Measurements from ENCODE around the gene UBXN11. TPM values are rescaled to one million over a fixed set of nuclear protein-coding genes. Genes with fewer than 3 reads are reported as not detected.
"Not testable (repeated sequence)": the region's sequence is repeated elsewhere in the genome, so short reads cannot be mapped to it uniquely, and the experiment has no call there.

UBXN11 gene
- total and polyA plus RNA-seq, 5 donors, result 13.3 to 18.5 (median 13.9) TPM

DNA sequence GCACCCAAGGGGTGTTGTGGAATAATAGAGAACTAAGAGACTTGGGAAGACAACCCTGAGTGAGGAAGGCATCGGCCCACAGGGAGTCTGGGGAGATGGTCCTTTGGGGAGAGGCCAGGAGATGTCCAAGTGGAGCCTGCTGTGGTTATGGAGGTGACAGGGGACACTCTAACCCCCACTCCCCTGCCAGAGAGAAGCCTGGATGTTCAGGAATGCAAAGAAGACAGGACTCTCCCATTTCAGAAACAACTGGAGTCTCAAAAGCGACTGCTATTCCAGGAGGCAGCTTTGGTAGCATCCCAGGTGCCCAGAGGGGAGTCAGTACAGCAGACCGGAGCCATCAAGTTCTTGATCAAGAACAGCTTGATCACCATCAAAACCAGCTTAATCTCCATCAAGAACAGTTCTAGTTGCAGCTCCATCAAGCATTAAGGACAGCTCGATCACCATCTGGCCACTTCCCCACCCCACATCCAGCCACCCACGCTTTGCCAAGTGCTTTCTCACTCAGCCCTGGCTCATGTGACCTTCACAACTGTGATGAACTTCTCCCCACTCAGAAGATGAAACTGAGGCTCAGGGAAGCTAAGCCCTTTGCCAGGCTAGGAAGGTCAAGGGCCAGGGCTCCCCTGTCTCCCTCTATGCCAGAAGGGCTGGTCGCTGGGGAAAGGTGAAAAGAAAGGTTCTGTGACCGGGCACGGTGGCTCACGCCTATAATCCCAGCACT, 12.1 kb upstream of the UBXN11 start:
- Histone ChIP-seq H3K27ac (ENCODE audit: low read length) (no peak overlapping the region), H3K4me1 (ENCODE audit: control insufficient read depth, insufficient read depth, low read length) (peaks cover 4% of the 10 kb centered on the region), H3K27me3 (ENCODE audit: control insufficient read depth, insufficient read depth) (no peaks in the 10 kb centered on the region), H3K9me3 (ENCODE audit: control insufficient read depth, low read length) (no peaks in the 10 kb centered on the region), H3K4me3 (ENCODE audit: low read length) (no peak overlapping the region)
- DNase-seq (peak in 1 of 3 donors; percentile 37), ATAC-seq (no peak)
- 77% methylated on average over 9 of the region's 9 CpGs for WGBS
- intact Hi-C loops (cut with DNase I), result loop anchor here in 1 of 4 donors (5.0 kb wide), 1 partner anchor 36 kb away; the partner anchor contains the start of gene SH3BGRL3

GRCh38 chr1:26317612-26318337, 11.3 kb upstream of the UBXN11 start, which contains the start of gene CD52:
Gene CD52, plus strand, starts transcription at chr1:26317958. Its CDS starts 60 bp downstream, at chr1:26318018.
- H3K4me3 ChIP-seq (ENCODE audit: low read length), result no peak within 1 kb of the TSS
- peak in 1 of 3 donors; percentile 38 for DNase-seq
- no peaks in the 10 kb centered on the region for H3K27me3 ChIP-seq (ENCODE audit: control insufficient read depth, insufficient read depth)
- H3K27ac ChIP-seq (ENCODE audit: low read length), result no peak within 1 kb of the TSS
- ATAC-seq, result peak in 1 of 2 donors; percentile 13
- intact Hi-C loops (cut with DNase I), result loop anchor here in 1 of 4 donors (5.0 kb wide), 1 partner anchor 35 kb away; the partner anchor contains the start of gene SH3BGRL3
- peaks cover 4% of the 10 kb centered on the region for H3K4me1 ChIP-seq (ENCODE audit: control insufficient read depth, insufficient read depth, low read length)
- no peaks in the 10 kb centered on the region for H3K9me3 ChIP-seq (ENCODE audit: control insufficient read depth, low read length)
- 67% methylated on average over 12 of the region's 12 CpGs for WGBS

DNA sequence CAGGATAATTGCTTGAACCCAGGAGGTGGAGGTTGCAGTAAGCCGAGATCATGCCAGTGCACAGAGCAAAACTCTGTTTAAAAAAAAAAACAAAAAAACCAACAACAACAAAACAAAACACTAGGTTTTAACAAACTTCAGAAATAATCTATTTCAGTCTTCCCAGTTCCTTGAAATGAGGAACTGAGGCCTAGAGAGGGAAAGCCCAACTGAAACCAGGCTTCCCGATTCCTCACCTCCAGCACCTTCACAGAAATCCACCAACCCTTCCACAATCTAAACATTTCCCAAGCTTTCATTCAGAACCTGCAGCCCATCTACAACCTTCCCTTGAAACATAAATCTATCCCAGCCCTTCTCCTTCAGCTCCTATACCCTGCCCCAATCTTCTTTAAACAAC, 10.7 kb upstream of the UBXN11 start:
- WGBS, result 87% methylated on average over 2 of the region's 2 CpGs
- no peak overlapping the region for H3K4me3 ChIP-seq (ENCODE audit: low read length)
- H3K4me1 ChIP-seq (ENCODE audit: control insufficient read depth, insufficient read depth, low read length), result peaks cover 4% of the 10 kb centered on the region
- no peak for ATAC-seq
- DNase-seq, result peak in 1 of 3 donors; percentile 4
- no peak overlapping the region for H3K27ac ChIP-seq (ENCODE audit: low read length)
- no peaks in the 10 kb centered on the region for H3K9me3 ChIP-seq (ENCODE audit: control insufficient read depth, low read length)
- intact Hi-C loops (cut with DNase I), result loop anchor here in 1 of 4 donors (5.0 kb wide), 1 partner anchor 35 kb away; the partner anchor contains the start of gene SH3BGRL3
- H3K27me3 ChIP-seq (ENCODE audit: control insufficient read depth, insufficient read depth), result no peaks in the 10 kb centered on the region

- Histone ChIP-seq H3K27me3 (ENCODE audit: control insufficient read depth, insufficient read depth) (no peaks in the 10 kb centered on the region), H3K27ac (ENCODE audit: low read length) (no peak overlapping the region), H3K9me3 (ENCODE audit: control insufficient read depth, low read length) (no peaks in the 10 kb centered on the region), H3K4me1 (ENCODE audit: control insufficient read depth, insufficient read depth, low read length) (peaks cover under 1% of the 10 kb centered on the region), H3K4me3 (ENCODE audit: low read length) (no peak overlapping the region)
- no peak for ATAC-seq
- WGBS, result 85% methylated on average over 8 of the region's 8 CpGs
- intact Hi-C loops (cut with DNase I), result loop anchor here in 1 of 4 donors (5.0 kb wide), 1 partner anchor 34 kb away; the partner anchor contains the start of gene SH3BGRL3
- DNase-seq, result peak in 1 of 3 donors; percentile 7
These were observed 9.7 kb upstream of the UBXN11 start for GRCh38 chr1:26315874-26316850.

DNA sequence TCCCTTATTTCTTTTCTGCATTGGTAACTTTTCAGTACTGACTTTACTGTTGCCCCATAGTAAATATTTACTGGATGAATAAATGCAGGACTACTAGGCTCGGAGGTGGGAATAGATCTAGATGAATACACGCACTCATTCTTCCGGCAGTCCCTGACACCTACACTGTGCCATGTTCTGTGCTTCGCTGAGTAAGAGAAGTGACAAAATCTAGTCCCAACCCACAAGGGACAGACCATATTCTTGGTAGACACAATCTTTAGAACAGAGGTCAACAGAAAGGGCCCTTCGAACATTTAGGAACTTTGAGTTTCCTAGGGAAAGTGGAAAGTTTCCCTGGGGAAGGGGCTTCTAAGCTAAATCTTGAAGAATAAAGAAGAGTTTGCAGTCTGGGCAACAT, 8.1 kb upstream of the UBXN11 start:
- 84% methylated on average over 5 of the region's 5 CpGs for WGBS
- H3K4me1 ChIP-seq (ENCODE audit: control insufficient read depth, insufficient read depth, low read length), result no peaks in the 10 kb centered on the region
- no peak overlapping the region for H3K27ac ChIP-seq (ENCODE audit: low read length)
- H3K9me3 ChIP-seq (ENCODE audit: control insufficient read depth, low read length), result no peaks in the 10 kb centered on the region
- no peaks in the 10 kb centered on the region for H3K27me3 ChIP-seq (ENCODE audit: control insufficient read depth, insufficient read depth)
- no peak for DNase-seq
- no peak for ATAC-seq
- H3K4me3 ChIP-seq (ENCODE audit: low read length), result no peak overlapping the region
- intact Hi-C loops (cut with DNase I), result no loop called here

DNA sequence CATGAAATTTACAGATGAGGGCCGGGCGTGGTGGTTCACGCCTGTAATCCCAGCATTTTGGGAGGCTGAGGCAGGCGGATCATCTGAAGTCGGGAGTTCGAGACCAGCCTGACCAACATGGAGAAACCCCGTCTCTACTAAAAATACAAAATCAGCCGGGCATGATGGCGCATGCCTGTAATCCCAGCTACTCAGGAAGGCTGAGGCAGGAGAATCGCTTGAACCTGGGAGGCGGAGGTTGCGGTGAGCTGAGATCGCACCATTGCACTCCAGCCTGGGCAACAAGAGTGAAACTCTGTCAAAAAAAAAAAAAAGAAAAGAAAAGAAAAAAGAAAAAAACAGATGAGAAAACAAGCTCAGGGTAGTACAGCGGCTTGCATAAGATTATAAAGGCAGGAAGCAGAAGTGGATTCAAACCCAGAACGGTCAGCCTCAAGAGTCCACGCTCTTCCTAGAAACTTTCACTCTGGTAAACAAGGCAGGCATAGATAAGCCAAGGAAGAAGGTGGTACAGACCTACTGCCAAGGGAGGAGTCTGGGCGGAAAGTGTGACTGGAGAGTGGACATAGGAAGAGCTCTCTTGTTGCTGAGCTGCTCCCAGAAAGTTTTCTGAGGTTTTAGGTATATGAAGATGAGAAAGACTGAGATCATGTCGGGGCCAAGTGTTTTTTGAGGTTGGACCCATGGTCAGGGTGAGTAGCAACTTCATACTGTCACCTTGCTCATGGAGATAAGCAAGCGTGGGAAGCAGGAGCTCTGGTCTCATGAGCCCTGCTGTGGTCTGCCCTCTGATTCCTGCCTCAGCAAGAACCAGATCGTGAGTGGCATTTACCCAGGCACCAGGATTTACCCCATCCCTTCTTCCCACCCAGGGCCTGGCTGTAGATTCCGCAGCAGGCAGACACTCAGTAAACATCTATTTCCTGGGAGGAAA, 1.8 kb upstream of the UBXN11 start:
- H3K4me3 ChIP-seq (ENCODE audit: low read length); ATAC-seq; H3K27ac ChIP-seq (ENCODE audit: low read length); H3K27me3 ChIP-seq (ENCODE audit: control insufficient read depth, insufficient read depth); H3K9me3 ChIP-seq (ENCODE audit: control insufficient read depth, low read length); H3K4me1 ChIP-seq (ENCODE audit: control insufficient read depth, insufficient read depth, low read length); intact Hi-C loops (cut with DNase I): not testable (repeated sequence)
- peak in 1 of 3 donors; percentile 7 for DNase-seq
- 82% methylated on average over 21 of the region's 21 CpGs for WGBS

DNA sequence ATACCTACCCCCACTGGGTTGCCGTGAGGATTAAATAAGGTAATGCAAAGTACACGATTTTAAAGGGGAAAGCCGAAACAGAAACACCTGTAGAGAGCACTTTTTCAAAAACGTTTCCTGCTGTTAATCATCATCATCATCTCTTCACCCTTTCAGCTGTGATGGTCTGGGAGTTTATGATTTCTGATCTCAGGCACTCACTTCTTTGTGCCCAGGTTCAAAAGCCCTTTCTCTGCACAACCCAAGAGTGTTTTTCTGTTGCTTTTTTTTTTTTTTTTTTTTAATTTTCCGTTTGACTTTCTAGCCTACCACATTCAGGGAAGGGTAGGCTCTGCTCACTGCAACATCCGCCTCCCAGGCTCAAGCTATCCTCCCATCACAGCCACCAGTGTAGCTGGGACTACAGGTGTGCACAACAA, 936 bp upstream of the UBXN11 start:
- no peak overlapping the region for H3K4me3 ChIP-seq (ENCODE audit: low read length)
- H3K4me1 ChIP-seq (ENCODE audit: control insufficient read depth, insufficient read depth, low read length), result peaks cover 6% of the 10 kb centered on the region
- WGBS, result 54% methylated on average over 6 of the region's 6 CpGs
- no peaks in the 10 kb centered on the region for H3K27me3 ChIP-seq (ENCODE audit: control insufficient read depth, insufficient read depth)
- no peak overlapping the region for H3K27ac ChIP-seq (ENCODE audit: low read length)
- H3K9me3 ChIP-seq (ENCODE audit: control insufficient read depth, low read length), result no peaks in the 10 kb centered on the region
- DNase-seq (no peak), ATAC-seq (no peak)
- intact Hi-C loops (cut with DNase I), result no loop called here

GRCh38 chr1:26305667-26306289, 658 bp downstream of the UBXN11 start:
- intact Hi-C loops (cut with DNase I), result no loop called here
- Histone ChIP-seq H3K9me3 (ENCODE audit: control insufficient read depth, low read length) (no peaks in the 10 kb centered on the region), H3K27me3 (ENCODE audit: control insufficient read depth, insufficient read depth) (no peaks in the 10 kb centered on the region), H3K4me1 (ENCODE audit: control insufficient read depth, insufficient read depth, low read length) (peaks cover 6% of the 10 kb centered on the region), H3K4me3 (ENCODE audit: low read length) (peak overlapping the region; percentile 57), H3K27ac (ENCODE audit: low read length) (peak overlapping the region; percentile 23)
- no peak for ATAC-seq
- DNase-seq, result peak in 1 of 3 donors; percentile 33
- 34% methylated on average over 8 of the region's 8 CpGs for WGBS

GRCh38 chr1:26302733-26303405, 3.6 kb downstream of the UBXN11 start:
- H3K27me3 ChIP-seq (ENCODE audit: control insufficient read depth, insufficient read depth), result no peaks in the 10 kb centered on the region
- H3K4me3 ChIP-seq (ENCODE audit: low read length), result no peak overlapping the region
- ATAC-seq, result peak in 1 of 2 donors; percentile 50
- WGBS, result 57% methylated on average over 8 of the region's 8 CpGs
- DNase-seq, result peak in 1 of 3 donors; percentile 36
- no peaks in the 10 kb centered on the region for H3K9me3 ChIP-seq (ENCODE audit: control insufficient read depth, low read length)
- peaks cover 6% of the 10 kb centered on the region for H3K4me1 ChIP-seq (ENCODE audit: control insufficient read depth, insufficient read depth, low read length)
- no peak overlapping the region for H3K27ac ChIP-seq (ENCODE audit: low read length)
- intact Hi-C loops (cut with DNase I), result no loop called here
